K562 (cell line): Measurements from ENCODE around the gene RECQL5. TPM values are rescaled to one million over a fixed set of nuclear protein-coding genes. Genes with fewer than 3 reads are reported as not detected.

Experiments used
- ATAC-seq: fragments of 200-7000 bp; cut with Tn5 transposase; 3 replicates; pipeline ENCODE4 v1.9.1; 2020; ENCODE audit warnings: moderate library complexity
- BruUV-seq: library from RNA; stranded (reverse); fragments of 400-500 nt; replicated peaks from 2 replicates; lab custom pipeline; 2021; lab: Mats Ljungman, UMichigan
- CTCF ChIA-PET: fragments of 300-600 bp; formaldehyde crosslinking; extraction: SDS; loops from one replicate; lab custom pipeline; 2021; ENCODE audit warnings: low intra/inter-chr PET ratio; lab: Yijun Ruan, JAX
- POLR2A ChIA-PET: fragments of 300-600, 350-650 bp; sonication (Branson Sonifier 250); formaldehyde crosslinking; extraction: SDS; loops from one replicate; lab custom pipeline; 2021; ENCODE audit warnings: antibody characterized with exemption, inconsistent platforms; lab: Yijun Ruan, JAX
- DNase-seq, 4 experiments: peaks; one replicate each; pipeline versions ENCODE4 v3.0.0 to v3.0.0-alpha.2; 2011 to 2018; ENCODE audit warnings: low spot score in 3 of 4, mixed read lengths in 3 of 4; ENCODE audit errors: extremely low read depth in 1 of 4
- FAIRE-seq: peaks from 2 replicates; lab custom pipeline; 2011; peaks lifted over from hg19 to GRCh38; lab: Jason Lieb, UNC
- H2AFZ ChIP-seq: 2 replicates; pipeline ENCODE4 v1.6.0; 2011; ENCODE audit warnings: low read depth, low read length, control low read depth, inconsistent platforms
- H3K27ac ChIP-seq: fragments of 200-600 bp; 3 replicates; pipeline ENCODE4 v1.8.0; 2011; ENCODE audit warnings: low read depth, mild to moderate bottlenecking, control low read depth, inconsistent platforms, low read length, moderate library complexity, mixed read lengths; ENCODE audit errors: extremely low read depth
- H3K27me3 ChIP-seq, 2 experiments: fragments of 300-600 bp in 1 of 2; 2 replicates in 1 of 2; 3 replicates in 1 of 2; pipeline versions ENCODE4 v1.6.0 to v1.8.0; 2011; ENCODE audit warnings: inconsistent platforms in 2 of 2, low read length in 2 of 2, mild to moderate bottlenecking in 1 of 2, mixed read lengths in 1 of 2, moderate library complexity in 1 of 2; ENCODE audit not compliant: control insufficient read depth in 2 of 2, insufficient read depth in 2 of 2
- H3K36me3 ChIP-seq: fragments of 300-600 bp; 3 replicates; pipeline ENCODE4 v1.8.0; 2011; ENCODE audit warnings: mild to moderate bottlenecking, low read length, inconsistent platforms; ENCODE audit not compliant: control insufficient read depth, insufficient read depth
- H3K4me1 ChIP-seq, 2 experiments: fragments of 200-600 bp in 1 of 2; replicated peaks in 1 of 2; 2 replicates in 1 of 2; 3 replicates in 1 of 2; pipeline versions ENCODE4 v1.5.1 to v1.8.0; 2011; ENCODE audit warnings: inconsistent platforms in 2 of 2, low read length in 2 of 2, mild to moderate bottlenecking in 1 of 2, mixed read lengths in 1 of 2, moderate library complexity in 1 of 2; ENCODE audit not compliant: control insufficient read depth in 2 of 2, insufficient read depth in 2 of 2
- H3K4me2 ChIP-seq: 2 replicates; pipeline ENCODE4 v1.6.1; 2011; ENCODE audit warnings: low read length, control low read depth, inconsistent platforms, mixed read lengths; ENCODE audit not compliant: insufficient read depth
- H3K4me3 ChIP-seq: fragments of 200-600 bp; sonication (generic), shearing (Covaris generic); 2 replicates; pipeline ENCODE4 v1.5.1; 2016; ENCODE audit warnings: control low read depth, inconsistent platforms
- H3K79me2 ChIP-seq: fragments of 200-600 bp; 3 replicates; pipeline ENCODE4 v1.8.0; 2011; ENCODE audit warnings: low read length, inconsistent platforms; ENCODE audit not compliant: control insufficient read depth, insufficient read depth
- H3K9ac ChIP-seq, 2 experiments: 2 replicates each; pipeline versions ENCODE4 v1.6.0 to v1.6.1; 2011; ENCODE audit warnings: low read depth in 2 of 2, low read length in 2 of 2, control low read depth in 1 of 2, inconsistent platforms in 1 of 2, mild to moderate bottlenecking in 1 of 2, mixed read lengths in 1 of 2; ENCODE audit not compliant: insufficient read depth in 1 of 2
- H3K9me1 ChIP-seq: one replicate; pipeline ENCODE4 v1.6.0; 2011; ENCODE audit warnings: inconsistent platforms, mild to moderate bottlenecking, low read length, moderate library complexity; ENCODE audit not compliant: control insufficient read depth, insufficient read depth
- H3K9me3 ChIP-seq: replicated peaks from 2 replicates; pipeline ENCODE4 v1.5.1; 2011; ENCODE audit warnings: low read depth, low read length, inconsistent platforms; ENCODE audit not compliant: control insufficient read depth, insufficient read depth
- H4K20me1 ChIP-seq: replicated peaks from 2 replicates; pipeline ENCODE4 v1.6.1; 2011; ENCODE audit warnings: low read length, inconsistent platforms, mixed read lengths; ENCODE audit not compliant: control insufficient read depth, insufficient read depth
- BRF2 ChIP-seq: IDR thresholded peaks from 3 replicates; pipeline ENCODE4 v1.6.1; 2011; ENCODE audit warnings: borderline replicate concordance, mild to moderate bottlenecking; ENCODE audit not compliant: insufficient read length, insufficient read depth
- CXXC5 ChIP-seq: fragments of 250-450 bp; sonication (Bioruptor Pico); IDR thresholded peaks from 2 replicates; pipeline ENCODE4 v1.8.0; 2022; ENCODE audit warnings: inconsistent platforms, mild to moderate bottlenecking, moderate library complexity
- EZH2 ChIP-seq: IDR thresholded peaks from 2 replicates; pipeline ENCODE4 v1.6.1; 2012; ENCODE audit warnings: low read depth, mild to moderate bottlenecking, inconsistent platforms, low read length, borderline replicate concordance
- GABPA ChIP-seq: fragments of 200-800 bp; sonication (Bioruptor generic); conservative IDR thresholded peaks from 2 replicates; pipeline ENCODE4 v1.6.1; 2016; ENCODE audit warnings: low read depth, missing genetic modification characterization, missing compliant biosample characterization
- JUND ChIP-seq, 2 experiments: IDR thresholded peaks; 2 replicates in 1 of 2; 3 replicates in 1 of 2; pipeline ENCODE4 v1.6.1; 2011; ENCODE audit warnings: borderline replicate concordance in 2 of 2, low read depth in 2 of 2, low read length in 2 of 2, improper control_type of control experiment in 1 of 2, missing biosample characterization in 1 of 2, missing genetic modification characterization in 1 of 2, missing genetic modification reagents in 1 of 2
- NR3C1 ChIP-seq: sonication (generic); formaldehyde crosslinking; IDR thresholded peaks from 2 replicates; pipeline ENCODE4 v1.8.1; 2022; ENCODE audit warnings: missing genetic modification reagents
- OTX1 ChIP-seq: fragments of 450-650 bp; formaldehyde crosslinking; IDR thresholded peaks from 2 replicates; pipeline ENCODE4 v1.4.0; 2022; ENCODE audit warnings: mild to moderate bottlenecking
- PHB ChIP-seq: fragments of 250-450 bp; sonication (Bioruptor Pico); IDR thresholded peaks from 2 replicates; pipeline ENCODE4 v1.5.0; 2021
- RBFOX2 ChIP-seq: fragments of 200-400 bp; formaldehyde crosslinking; IDR thresholded peaks from 2 replicates; pipeline ENCODE4 v1.6.1; 2017; ENCODE audit warnings: low read depth, mild to moderate bottlenecking, low read length, moderate library complexity
- SIN3A ChIP-seq, 2 experiments: fragments of 150-350 bp in 1 of 2; IDR thresholded peaks; 2 replicates each; pipeline ENCODE4 v1.6.1; 2011 to 2016; ENCODE audit warnings: borderline replicate concordance in 2 of 2, low read depth in 2 of 2, low read length in 2 of 2, mild to moderate bottlenecking in 2 of 2, moderate library complexity in 2 of 2; ENCODE audit not compliant: control insufficient read depth in 1 of 2
- SNAPC5 ChIP-seq: fragments of 250-450 bp; sonication (Bioruptor Pico); IDR thresholded peaks from 2 replicates; pipeline ENCODE4 v1.8.0; 2021; ENCODE audit warnings: moderate library complexity, mild to moderate bottlenecking, inconsistent platforms
- THAP7 ChIP-seq: fragments of 250-450 bp; sonication (Bioruptor Pico); IDR thresholded peaks from 2 replicates; pipeline ENCODE4 v1.5.0; 2021
- UBTF ChIP-seq, 2 experiments: IDR thresholded peaks; 2 replicates each; pipeline ENCODE4 v1.6.1; 2012; ENCODE audit warnings: improper control_type of control experiment in 2 of 2, low read depth in 2 of 2, low read length in 2 of 2, borderline replicate concordance in 1 of 2
- ZBTB8A ChIP-seq: fragments of 450-650 bp; IDR thresholded peaks from 2 replicates; pipeline ENCODE4 v1.6.1; 2018; ENCODE audit warnings: mild to moderate bottlenecking, moderate library complexity; ENCODE audit not compliant: partially characterized antibody
- ZNF175 ChIP-seq: fragments of 200-800 bp; sonication (Bioruptor generic); IDR thresholded peaks from 2 replicates; pipeline ENCODE4 v1.6.1; 2016; ENCODE audit warnings: low read depth, mild to moderate bottlenecking, missing genetic modification characterization, missing compliant biosample characterization
- ZNF589 ChIP-seq: fragments of 200-800 bp; sonication (Bioruptor generic); IDR thresholded peaks from 2 replicates; pipeline ENCODE4 v1.6.1; 2016; ENCODE audit warnings: low read depth, missing genetic modification characterization, missing compliant biosample characterization
- WGBS: fragments of 100-300 bp; shearing (Covaris generic); methylation state at CpG from one replicate; pipeline ENCODE4 v1.1.6; 2016; ENCODE audit warnings: low coverage, mixed read lengths; ENCODE audit not compliant: insufficient coverage; ENCODE audit errors: missing lambda C conversion rate; 5-methylcytosine and 5-hydroxymethylcytosine counted together
- in situ Hi-C: fragments of 300-500 bp; cut with MboI; formaldehyde crosslinking; loops from 4 replicates; pipeline ENCODE4 v1.15.0; 2018; ENCODE audit warnings: inconsistent platforms, mixed read lengths
- intact Hi-C: fragments of 100-400 bp; cut with micrococcal nuclease; formaldehyde crosslinking; loops from 2 replicates; pipeline ENCODE4 v1.14.2; 2022
- polyA plus RNA-seq, 8 experiments: library from polyadenylated mRNA; depleted of rRNA in 4 of 8; stranded (reverse) in 5 of 8; unstranded in 3 of 8; fragments of >200 nt; fragmentation: Nextera tagmentation in 2 of 8; fragmentation: Illumina TruSeq in 1 of 8; extraction: Ambion mirVana in 2 of 8; extraction: Trizol in 1 of 8; gene quantifications; 2 replicates each; pipeline versions ENCODE4 v1.2.1 to v1.2.3, GENCODE V29; 2011 to 2014; ENCODE audit warnings: inconsistent platforms in 1 of 8, missing spikeins in 1 of 8
- total RNA-seq, 7 experiments: library from RNA; depleted of rRNA in 6 of 7; stranded (reverse); fragments of >200 nt in 6 of 7; fragmentation: Illumina TruSeq in 2 of 7; extraction: Trizol in 2 of 7; gene quantifications; 2 replicates each; pipeline versions ENCODE4 v1.2.1 to v1.2.3, GENCODE V29; 2011 to 2021; ENCODE audit warnings: low replicate concordance in 1 of 7

The RECQL5 gene
- total and polyA plus RNA-seq, 9 of the 15 experiments (the other 6 are each of a cell fraction or from before 2014, with no cell fraction given), result 4.1 to 34.8 (median 16.4) TPM

GRCh38 chr17:75684924-75685323, 18.0 kb upstream of the RECQL5 start (continued):
- no peak for TF ChIP-seq BRF2
- no peak for TF ChIP-seq SNAPC5 (CRISPR knock-in tag)

- ChIA-PET POLR2A (interaction anchor here (0.5 to 2.0 kb wide), 12 partner anchors 8 to 89 kb away, joined by 3 to 13 read pairs (median 3); no protein-coding TSS in a partner anchor), CTCF (no interaction called here)
- H3K36me3 ChIP-seq, result peaks cover 49% of the 10 kb centered on the region
- no TSS peak for BruUV-seq
- H3K9ac ChIP-seq, result no peak overlapping the region
- no peak overlapping the region for H3K4me2 ChIP-seq
- H3K79me2 ChIP-seq, result peaks cover 54% of the 10 kb centered on the region
- H3K9me3 ChIP-seq, result no peaks in the 10 kb centered on the region
- 77% methylated on average over 5 of the region's 5 CpGs for WGBS
- H4K20me1 ChIP-seq, result peaks cover 8% of the 10 kb centered on the region; the same call in 1 of the 2 replicates
- H3K4me1 ChIP-seq, result peaks cover 0 to 15% of the 10 kb centered on the region in 2 experiments; a peak in 2 of 5 replicates
- intact Hi-C loops, result no loop called here
- H2AFZ ChIP-seq, result no peak overlapping the region
- H3K9me1 ChIP-seq, result peaks cover 5% of the 10 kb centered on the region
- H3K27ac ChIP-seq, result peak overlapping the region; percentile 69; the same call in 2 of the 3 replicates
- H3K27me3 ChIP-seq, result no peaks in the 10 kb centered on the region
- FAIRE-seq (peak; percentile 37), DNase-seq (peak in 2 of 4 experiments; percentile 25 to 35), ATAC-seq (peak; percentile 36; the same call in 2 of the 3 replicates)
- no peak overlapping the region for H3K4me3 ChIP-seq
- in situ Hi-C loops, result no loop called here
- no peak for TF ChIP-seq UBTF (IDR thresholded peaks at IDR 0.05; ENCODE audit: borderline replicate concordance in 1 of 2, low read depth in 2 of 2, low read length in 2 of 2)
- no peak for TF ChIP-seq PHB
- TF ChIP-seq ZNF589 (CRISPR knock-in tag), result no peak
- TF ChIP-seq NR3C1 (CRISPR knock-in tag), result no peak
- TF ChIP-seq GABPA, result no peak
- TF ChIP-seq THAP7 (CRISPR knock-in tag), result no peak
- TF ChIP-seq ZBTB8A, result no peak
- TF ChIP-seq EZH2, result no peak
- TF ChIP-seq ZNF175, result 0 out of 2 replicates have a peak, but pooled peaks have one; percentile 44
- TF ChIP-seq CXXC5 (CRISPR knock-in tag), result no peak
- TF ChIP-seq RBFOX2, result no peak
- no peak for TF ChIP-seq OTX1 (CRISPR knock-in tag)
- TF ChIP-seq SIN3A (IDR thresholded peaks at IDR 0.05; ENCODE audit: borderline replicate concordance in 2 of 2, control insufficient read depth in 1 of 2, low read depth in 2 of 2, low read length in 2 of 2), result no peak
- peak; percentile 74; the same call in 1 of the 2 replicates for TF ChIP-seq JUND (IDR thresholded peaks at IDR 0.05; ENCODE audit: borderline replicate concordance, low read depth, low read length)
- no peak; the same call in 2 of the 3 replicates for TF ChIP-seq JUND (tag; IDR thresholded peaks at IDR 0.05; ENCODE audit: borderline replicate concordance, low read depth, low read length)
Measured at GRCh38 chr17:75684249-75684648, 17.3 kb upstream of the RECQL5 start.
